Mesodermal cell (in vitro differentiated cells): Measurements from ENCODE around the gene SH2D3A.
"Not testable (repeated sequence)": the region's sequence is repeated elsewhere in the genome, so short reads cannot be mapped to it uniquely, and the experiment has no call there.

Experiments used
- H3K27ac ChIP-seq: 2 replicates; pipeline ENCODE4 v1.7.0; 2013; ENCODE audit warnings: mild to moderate bottlenecking, low read depth, low read length, moderate library complexity; ENCODE audit not compliant: severe bottlenecking
- H3K36me3 ChIP-seq: 2 replicates; pipeline ENCODE4 v1.7.1; 2013; ENCODE audit warnings: mild to moderate bottlenecking, low read length, moderate library complexity; ENCODE audit not compliant: control insufficient read depth, insufficient read depth
- H3K4me1 ChIP-seq: one replicate; pipeline ENCODE4 v1.7.1; 2013; ENCODE audit warnings: mild to moderate bottlenecking, low read length; ENCODE audit not compliant: insufficient read depth, control insufficient read depth, poor library complexity, severe bottlenecking
- H3K4me3 ChIP-seq: 2 replicates; pipeline ENCODE4 v1.7.0; 2013; ENCODE audit warnings: low read length, control low read depth, mild to moderate bottlenecking; ENCODE audit not compliant: insufficient read depth, poor library complexity, severe bottlenecking; ENCODE audit errors: extremely low read depth
- H3K9me3 ChIP-seq: 2 replicates; pipeline ENCODE4 v1.7.1; 2013; ENCODE audit warnings: mild to moderate bottlenecking, low read length, moderate library complexity; ENCODE audit not compliant: control insufficient read depth
- WGBS, 2 experiments: methylation state at CpG; one replicate each; pipeline ENCODE4 v1.1.5; 2013; ENCODE audit warnings: missing lambda C conversion rate in 2 of 2; ENCODE audit not compliant: insufficient coverage in 2 of 2; 5-methylcytosine and 5-hydroxymethylcytosine counted together

The SH2D3A gene

DNA sequence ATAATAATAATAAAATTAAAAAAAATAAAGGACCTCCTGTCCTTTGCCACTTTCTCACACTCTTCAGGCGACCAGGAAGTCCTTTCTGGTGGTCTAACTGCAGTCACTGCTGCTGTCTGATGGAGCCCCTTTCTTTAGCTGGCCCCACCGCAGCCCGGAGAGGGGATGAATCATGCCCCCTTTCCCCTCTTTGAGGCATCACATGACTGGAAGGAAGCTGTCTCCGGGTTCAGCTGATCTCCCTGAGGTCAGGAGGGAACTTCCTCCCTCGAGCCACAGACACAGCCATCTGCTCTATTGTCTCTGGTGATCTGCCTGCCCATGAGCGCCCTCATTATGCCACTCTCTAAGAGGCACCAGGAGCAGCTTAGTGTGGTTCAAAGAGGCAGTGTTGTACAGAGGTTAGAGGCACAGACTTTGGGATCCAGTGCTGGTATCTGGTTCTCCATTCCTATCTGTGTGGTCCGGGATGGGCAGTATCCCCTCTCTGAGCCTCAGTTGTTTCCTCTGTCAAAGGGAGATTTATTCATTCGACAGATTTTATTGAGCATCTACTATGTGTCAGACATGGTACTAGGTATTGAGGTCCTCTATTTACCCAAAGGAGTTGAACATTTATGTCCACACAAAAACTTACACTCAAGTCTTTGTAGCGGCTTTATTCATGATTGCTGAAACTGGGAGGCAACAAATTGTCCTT is 35.3 kb upstream of the SH2D3A start:
- Histone ChIP-seq H3K36me3 (no peaks in the 10 kb centered on the region), H3K9me3 (peaks cover 18% of the 10 kb centered on the region), H3K4me3 (no peak overlapping the region), H3K4me1 (no peaks in the 10 kb centered on the region), H3K27ac (no peak overlapping the region)
- WGBS, 2 experiments = 45 to 78% methylated on average over 4 to 6 of the region's 9 CpGs

DNA sequence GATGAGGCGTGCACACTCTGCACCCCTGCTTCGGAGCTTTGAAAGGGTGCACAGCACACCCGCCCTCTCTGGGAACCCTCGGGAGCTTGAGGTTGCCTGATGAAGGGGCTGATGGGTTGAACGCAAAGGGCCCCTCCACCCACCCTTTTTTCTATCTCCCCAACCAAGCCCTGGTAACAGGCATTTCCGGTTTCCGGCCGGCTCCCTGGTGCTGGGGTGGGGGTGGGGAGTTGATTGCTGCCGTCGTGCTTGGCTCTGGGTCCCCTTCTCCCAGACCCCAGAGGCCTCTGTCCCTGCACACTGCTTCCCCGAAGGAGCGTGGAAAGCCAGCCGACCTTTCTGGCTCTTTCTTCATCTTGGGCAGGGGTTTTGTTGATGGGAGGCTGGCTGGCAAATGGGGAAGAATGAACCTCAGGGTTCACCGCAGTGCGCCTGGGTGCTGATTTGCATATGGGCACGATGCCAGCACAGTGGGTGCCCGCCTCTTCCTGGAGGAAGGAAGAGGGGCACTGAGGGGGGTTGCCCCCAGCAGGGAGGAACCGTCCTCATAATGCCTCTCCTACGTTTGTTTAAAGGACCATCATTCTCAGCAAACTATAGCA is 34.4 kb upstream of the SH2D3A start:
- Histone ChIP-seq H3K36me3 (no peaks in the 10 kb centered on the region), H3K27ac (peak overlapping the region; percentile 29), H3K9me3 (peaks cover 15% of the 10 kb centered on the region), H3K4me3 (no peak overlapping the region), H3K4me1 (no peaks in the 10 kb centered on the region)
- WGBS, 2 experiments = 66 to 75% methylated on average over 10 to 11 of the region's 19 CpGs

DNA sequence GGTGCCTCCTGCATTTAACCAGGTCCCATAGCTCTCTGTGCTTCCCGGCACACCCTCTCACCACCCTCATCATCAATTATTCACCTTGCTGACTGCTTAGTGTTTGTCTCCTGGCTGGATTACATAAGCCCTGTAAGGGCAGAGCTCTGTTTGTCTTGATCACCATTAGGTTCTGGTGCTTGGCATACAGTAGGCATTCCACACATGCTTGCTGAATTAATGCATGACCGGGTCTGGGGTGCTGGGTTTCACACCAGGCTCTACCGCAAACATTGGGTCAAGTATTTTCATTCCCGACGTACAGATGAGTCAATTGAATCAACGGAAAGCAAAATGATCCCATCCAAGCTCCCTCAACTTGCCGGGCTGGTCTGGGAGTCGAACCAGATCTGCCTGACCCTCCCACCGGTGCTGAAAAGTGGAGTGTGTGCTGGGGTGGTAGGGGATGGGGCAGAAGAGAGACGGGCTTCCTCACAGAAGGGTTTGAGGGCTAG is 33.8 kb upstream of the SH2D3A start:
- 76 to 94% methylated on average over 8 of the region's 10 CpGs for WGBS, 2 experiments

DNA sequence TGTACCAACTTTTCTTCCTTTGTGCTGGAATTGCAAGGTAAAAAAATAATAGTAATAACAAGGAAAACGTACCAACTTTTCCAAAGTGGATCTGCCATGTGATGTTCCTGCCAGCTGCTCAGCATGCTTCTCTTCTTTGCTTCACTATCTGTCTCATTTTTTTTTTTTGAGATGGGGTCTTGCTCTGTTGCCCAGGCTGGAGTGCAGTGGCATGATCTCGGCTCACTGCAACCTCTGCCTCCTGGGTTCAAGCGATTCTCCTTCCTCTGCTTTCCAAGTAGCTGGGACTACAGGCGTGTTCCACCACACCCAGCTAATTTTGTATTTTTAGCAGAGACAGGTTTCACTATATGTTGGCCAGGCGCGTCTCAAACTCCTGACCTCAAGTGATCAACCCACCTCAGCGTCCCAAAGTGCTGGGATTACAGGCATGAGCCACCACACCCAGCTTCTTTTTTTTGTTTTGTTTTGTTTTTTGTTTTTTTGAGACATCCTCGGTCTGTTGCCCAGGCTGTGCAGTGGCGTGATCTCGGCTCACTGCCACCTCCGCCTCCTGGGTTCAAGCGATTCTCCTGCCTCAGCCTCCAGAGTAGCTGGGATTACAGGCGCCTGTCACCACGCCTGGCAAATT is 33.0 kb upstream of the SH2D3A start:
- 81 to 83% methylated on average over 10 to 11 of the region's 14 CpGs for WGBS, 2 experiments
- not testable (repeated sequence) for H3K36me3 ChIP-seq, H3K4me3 ChIP-seq, H3K4me1 ChIP-seq, H3K27ac ChIP-seq
- H3K9me3 ChIP-seq = peaks cover 14% of the 10 kb centered on the region

More for the DNA sequence above, 33.8 kb upstream of the SH2D3A start:
- Histone ChIP-seq H3K4me1 (no peaks in the 10 kb centered on the region), H3K36me3 (no peaks in the 10 kb centered on the region), H3K4me3 (no peak overlapping the region), H3K27ac (no peak overlapping the region), H3K9me3 (peaks cover 14% of the 10 kb centered on the region)

GRCh38 chr19:6797646-6798045 is 30.4 kb upstream of the SH2D3A start:
- no peak overlapping the region for H3K4me3 ChIP-seq
- H3K36me3 ChIP-seq = no peaks in the 10 kb centered on the region
- peaks cover 13% of the 10 kb centered on the region for H3K9me3 ChIP-seq
- no peaks in the 10 kb centered on the region for H3K4me1 ChIP-seq
- H3K27ac ChIP-seq = no peak overlapping the region
- 77 to 79% methylated on average over 6 to 8 of the region's 9 CpGs for WGBS, 2 experiments

DNA sequence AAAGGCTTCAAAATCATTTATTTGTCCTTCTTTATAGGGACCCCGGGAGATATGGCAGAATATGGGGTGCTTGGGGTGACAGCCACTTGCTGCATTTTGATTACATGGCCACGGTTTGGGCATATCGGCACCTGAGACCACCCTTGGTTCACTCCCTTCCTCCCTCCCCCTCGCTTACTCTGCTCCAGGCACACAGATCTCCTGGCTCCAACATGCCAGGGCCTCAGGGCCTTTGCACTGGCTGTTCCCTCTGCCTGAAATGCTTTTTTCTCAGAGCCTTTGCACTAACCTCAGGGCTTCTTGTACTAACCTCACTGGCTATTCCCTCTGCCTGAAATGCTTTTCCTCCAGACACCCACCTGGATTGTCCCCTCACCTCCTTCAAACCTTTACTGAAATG is 29.0 kb upstream of the SH2D3A start:
- no peak overlapping the region for H3K27ac ChIP-seq
- H3K4me1 ChIP-seq = no peaks in the 10 kb centered on the region
- H3K9me3 ChIP-seq = peaks cover 10% of the 10 kb centered on the region
- no peak overlapping the region for H3K4me3 ChIP-seq
- 78 to 88% methylated on average over 4 of the region's 4 CpGs for WGBS, 2 experiments
- no peaks in the 10 kb centered on the region for H3K36me3 ChIP-seq

- no peaks in the 10 kb centered on the region for H3K36me3 ChIP-seq
- peaks cover 23% of the 10 kb centered on the region for H3K9me3 ChIP-seq
- no peak overlapping the region for H3K27ac ChIP-seq
- WGBS, 2 experiments = 88 to 89% methylated on average over 9 to 13 of the region's 13 CpGs
- H3K4me1 ChIP-seq = no peaks in the 10 kb centered on the region
- no peak overlapping the region for H3K4me3 ChIP-seq
Measured at GRCh38 chr19:6794686-6795431, 27.6 kb upstream of the SH2D3A start.

GRCh38 chr19:6793973-6794372 is 26.7 kb upstream of the SH2D3A start:
- Histone ChIP-seq H3K9me3 (peaks cover 24% of the 10 kb centered on the region), H3K36me3 (no peaks in the 10 kb centered on the region), H3K27ac (no peak overlapping the region), H3K4me1 (no peaks in the 10 kb centered on the region), H3K4me3 (no peak overlapping the region)
- WGBS, 2 experiments = 64 to 77% methylated on average over 1 of the region's 5 CpGs

- Histone ChIP-seq H3K4me1 (no peaks in the 10 kb centered on the region), H3K9me3 (peaks cover 28% of the 10 kb centered on the region), H3K27ac (no peak overlapping the region), H3K4me3 (no peak overlapping the region), H3K36me3 (no peaks in the 10 kb centered on the region)
- WGBS, 2 experiments = 90% methylated on average over 1 of the region's 4 CpGs; no CpG with 5 or more reads in 1 of the 2 experiments
Measured at GRCh38 chr19:6793411-6793810, 26.2 kb upstream of the SH2D3A start.

GRCh38 chr19:6791237-6791636 is 24.0 kb upstream of the SH2D3A start:
- H3K9me3 ChIP-seq = peaks cover 27% of the 10 kb centered on the region
- 48 to 52% methylated on average over 6 of the region's 6 CpGs for WGBS, 2 experiments
- H3K4me1 ChIP-seq = no peaks in the 10 kb centered on the region
- no peak overlapping the region for H3K4me3 ChIP-seq
- H3K27ac ChIP-seq = no peak overlapping the region
- no peaks in the 10 kb centered on the region for H3K36me3 ChIP-seq
